Right atrium auricular region (tissue), 2 donors: ENCODE data around the gene KCNQ1OT1. TPM values are rescaled to one million over a fixed set of nuclear protein-coding genes. Genes with fewer than 3 reads are reported as not detected.

Experiments used
- DNase-seq: peaks from one replicate; pipeline ENCODE4 v3.0.0-alpha.2; 2019; ENCODE audit warnings: low spot score
- H3K27ac ChIP-seq, 2 donors: fragments of 200-600 bp; sonication (generic); 1 replicate in 1 of 2; 2 replicates in 1 of 2; pipeline ENCODE4 v1.5.1; 2016 to 2019
- H3K27me3 ChIP-seq, 2 donors: fragments of 200-600 bp; sonication (generic); one replicate each; pipeline versions ENCODE4 v1.5.1 to v1.6.0; 2017 to 2019
- H3K36me3 ChIP-seq: fragments of 200-600 bp; sonication (generic); one replicate; pipeline ENCODE4 v1.5.1; 2016
- H3K4me1 ChIP-seq, 2 donors: fragments of 200-600 bp; sonication (generic); one replicate each; pipeline versions ENCODE4 v1.5.1 to v1.6.0; 2017 to 2019
- H3K4me3 ChIP-seq, 2 donors: fragments of 200-600 bp; sonication (generic); 1 replicate in 1 of 2; 2 replicates in 1 of 2; pipeline ENCODE4 v1.5.1; 2017 to 2019; ENCODE audit warnings: mild to moderate bottlenecking in 1 of 2, moderate library complexity in 1 of 2
- H3K9me3 ChIP-seq, 2 donors: fragments of 200-600 bp; sonication (generic); one replicate each; pipeline ENCODE4 v1.5.1; 2019
- total RNA-seq, 2 donors: library from RNA; depleted of rRNA; stranded (reverse); fragments of >200 nt; gene quantifications; one replicate each; pipeline ENCODE4 v1.1.0, GENCODE V29; 2016
- TF ChIP-seq, protein P1 (sequence below), 2 donors: fragments of 200-600 bp; sonication (generic); IDR thresholded peaks; one replicate each; pipeline ENCODE4 v1.5.1; 2019; ENCODE audit warnings: antibody characterized with exemption in 2 of 2

KCNQ1OT1 gene
- total RNA-seq, 2 donors from 2014 or later: 0.35 to 0.37 TPM

DNA sequence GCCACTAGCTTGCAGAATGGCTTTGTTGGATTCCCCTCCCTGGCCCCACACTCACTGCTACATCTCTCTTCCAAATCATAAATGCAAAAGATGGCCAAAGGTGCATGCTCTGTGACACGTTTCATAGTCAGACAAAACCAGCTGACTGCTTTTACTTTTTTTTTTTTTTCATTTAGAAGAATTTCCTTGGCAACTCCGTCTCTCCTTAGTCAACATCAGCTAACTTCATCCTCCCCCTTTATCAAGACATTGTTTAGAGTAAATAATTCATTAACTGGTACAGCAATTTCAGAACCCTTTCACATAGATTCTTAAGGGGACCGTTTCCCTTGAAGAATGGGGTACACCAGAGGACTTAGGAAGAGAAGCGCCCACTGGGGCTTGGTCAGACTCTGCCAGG lies 16.0 kb downstream of the KCNQ1OT1 start:
- TF ChIP-seq, protein P1, sequence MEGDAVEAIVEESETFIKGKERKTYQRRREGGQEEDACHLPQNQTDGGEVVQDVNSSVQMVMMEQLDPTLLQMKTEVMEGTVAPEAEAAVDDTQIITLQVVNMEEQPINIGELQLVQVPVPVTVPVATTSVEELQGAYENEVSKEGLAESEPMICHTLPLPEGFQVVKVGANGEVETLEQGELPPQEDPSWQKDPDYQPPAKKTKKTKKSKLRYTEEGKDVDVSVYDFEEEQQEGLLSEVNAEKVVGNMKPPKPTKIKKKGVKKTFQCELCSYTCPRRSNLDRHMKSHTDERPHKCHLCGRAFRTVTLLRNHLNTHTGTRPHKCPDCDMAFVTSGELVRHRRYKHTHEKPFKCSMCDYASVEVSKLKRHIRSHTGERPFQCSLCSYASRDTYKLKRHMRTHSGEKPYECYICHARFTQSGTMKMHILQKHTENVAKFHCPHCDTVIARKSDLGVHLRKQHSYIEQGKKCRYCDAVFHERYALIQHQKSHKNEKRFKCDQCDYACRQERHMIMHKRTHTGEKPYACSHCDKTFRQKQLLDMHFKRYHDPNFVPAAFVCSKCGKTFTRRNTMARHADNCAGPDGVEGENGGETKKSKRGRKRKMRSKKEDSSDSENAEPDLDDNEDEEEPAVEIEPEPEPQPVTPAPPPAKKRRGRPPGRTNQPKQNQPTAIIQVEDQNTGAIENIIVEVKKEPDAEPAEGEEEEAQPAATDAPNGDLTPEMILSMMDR (IDR thresholded peaks at IDR 0.05): no peak
- H3K4me1 ChIP-seq: peaks cover 0 to 14% of the 10 kb centered on the region in 2 donors
- no peaks in the 10 kb centered on the region for H3K36me3 ChIP-seq
- no peak overlapping the region for H3K4me3 ChIP-seq
- no peaks in the 10 kb centered on the region for H3K9me3 ChIP-seq
- H3K27ac ChIP-seq: no peak overlapping the region
- no peak for DNase-seq
- no peaks in the 10 kb centered on the region for H3K27me3 ChIP-seq

DNA sequence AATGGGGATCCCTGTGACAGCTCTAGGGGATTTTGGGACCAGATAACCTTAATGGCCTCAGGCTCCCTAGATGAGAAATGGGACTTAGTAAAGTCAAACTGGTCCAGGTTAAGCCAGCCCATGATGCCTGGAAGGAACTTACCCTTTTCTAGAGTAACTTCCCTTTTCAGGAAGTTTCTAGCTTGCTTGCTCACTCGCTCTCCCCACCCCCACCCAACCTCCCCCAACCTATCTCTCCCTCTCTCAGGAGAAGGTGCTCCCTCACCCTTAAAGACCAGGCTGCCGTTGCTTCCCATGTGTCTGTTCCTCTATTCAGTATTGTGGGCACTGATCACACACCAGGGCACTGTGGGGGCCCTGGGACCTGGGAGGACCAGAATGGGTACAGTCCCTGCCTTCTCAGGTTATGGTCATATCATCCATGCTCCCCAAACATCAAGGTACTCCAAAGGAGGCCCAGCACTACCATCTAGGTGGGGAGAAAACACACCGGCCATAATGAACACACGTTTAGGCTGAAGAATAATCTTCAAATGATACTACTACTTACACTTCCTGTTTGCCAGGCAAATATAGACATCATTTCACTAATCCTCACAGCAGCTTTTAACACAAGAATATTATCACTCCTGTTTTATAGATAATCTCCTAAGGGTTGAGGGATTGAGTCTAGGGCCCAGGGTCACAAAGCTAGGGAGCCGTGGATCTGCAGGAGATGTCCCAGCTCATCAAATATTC lies 18.2 kb downstream of the KCNQ1OT1 start:
- no peak for DNase-seq
- H3K36me3 ChIP-seq: no peaks in the 10 kb centered on the region
- no peaks in the 10 kb centered on the region for H3K27me3 ChIP-seq
- no peaks in the 10 kb centered on the region for H3K4me1 ChIP-seq
- H3K4me3 ChIP-seq: no peak overlapping the region
- no peaks in the 10 kb centered on the region for H3K9me3 ChIP-seq
- H3K27ac ChIP-seq: no peak overlapping the region
- TF ChIP-seq, protein P1 (IDR thresholded peaks at IDR 0.05): no peak

DNA sequence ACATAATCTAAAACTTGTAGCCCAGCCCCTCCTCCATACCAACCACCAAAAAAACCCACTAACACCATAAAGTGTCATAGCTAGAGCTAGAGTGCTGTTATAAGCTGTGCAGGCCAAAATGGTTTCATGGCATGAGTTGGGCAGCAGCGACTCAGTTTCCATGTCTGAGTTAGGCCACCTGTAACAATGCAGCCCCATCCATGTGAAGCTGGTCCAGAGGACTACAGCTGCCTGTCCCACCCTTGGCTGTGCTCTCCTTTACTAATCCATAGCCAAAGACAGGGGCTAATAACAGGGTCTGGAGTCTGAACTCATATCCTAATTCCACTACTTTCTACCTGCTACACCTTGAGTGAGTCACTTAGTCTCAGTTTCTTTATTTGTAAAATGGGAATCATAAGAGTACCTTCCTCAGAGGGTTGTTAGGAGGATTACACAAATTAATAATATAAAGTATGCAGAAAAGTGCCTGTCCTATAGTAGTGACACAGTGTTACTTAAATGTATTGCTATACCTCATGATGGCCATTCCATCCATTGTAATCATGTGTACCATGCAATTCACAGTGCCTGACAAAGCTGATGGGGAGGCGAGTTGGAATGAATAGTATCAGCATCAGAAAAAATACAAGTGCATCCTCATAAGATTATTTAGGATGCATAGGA lies 20.6 kb downstream of the KCNQ1OT1 start:
- TF ChIP-seq, protein P1 (IDR thresholded peaks at IDR 0.05): no peak
- Histone ChIP-seq H3K4me3 (no peak overlapping the region), H3K27ac (no peak overlapping the region), H3K9me3 (no peaks in the 10 kb centered on the region), H3K4me1 (peaks cover 0 to 12% of the 10 kb centered on the region in 2 donors), H3K27me3 (no peaks in the 10 kb centered on the region), H3K36me3 (no peaks in the 10 kb centered on the region)
- no peak for DNase-seq

DNA sequence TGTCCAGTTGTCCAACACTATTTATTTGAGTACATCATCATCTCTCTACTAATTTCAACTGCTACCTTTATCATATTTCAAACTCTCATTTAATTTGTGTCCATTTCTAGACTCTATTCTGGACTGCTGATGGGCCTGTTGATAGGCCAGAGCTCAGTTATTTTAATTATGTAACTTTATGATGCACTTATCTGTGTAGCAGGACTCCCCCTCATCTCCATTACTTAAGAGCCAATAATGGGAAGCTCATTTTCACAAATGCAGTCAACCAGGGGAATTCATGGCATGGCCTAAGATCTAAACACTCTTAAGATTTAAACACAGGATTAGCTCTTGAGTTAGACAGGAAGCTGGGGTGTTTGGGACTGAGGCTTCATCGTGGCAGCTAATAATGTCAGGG lies 21.4 kb downstream of the KCNQ1OT1 start:
- H3K4me1 ChIP-seq: peaks cover 0 to 18% of the 10 kb centered on the region in 2 donors

DNA sequence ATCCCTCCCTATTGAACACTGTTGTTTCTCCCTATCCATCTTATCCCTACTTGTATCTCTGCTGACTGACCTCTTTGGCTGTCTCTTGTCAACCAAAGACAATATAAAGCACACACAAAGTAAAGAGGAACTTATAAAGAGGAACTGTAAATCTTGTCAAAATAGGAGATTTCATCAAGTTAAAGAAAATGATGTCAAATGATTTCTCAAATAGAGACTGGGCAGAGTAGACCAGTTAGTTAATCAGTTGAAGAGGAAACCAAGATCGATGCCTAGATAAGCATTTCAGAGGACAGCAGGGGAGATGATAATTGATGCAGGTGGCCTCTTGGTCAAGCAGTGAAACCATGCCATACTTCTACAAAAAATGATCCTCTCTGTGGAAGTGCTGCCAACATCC lies 22.7 kb downstream of the KCNQ1OT1 start:
- no peaks in the 10 kb centered on the region for H3K27me3 ChIP-seq

More for the DNA sequence above, 21.4 kb downstream of the KCNQ1OT1 start:
- H3K27ac ChIP-seq: no peak overlapping the region
- H3K27me3 ChIP-seq: no peaks in the 10 kb centered on the region
- no peak for DNase-seq
- TF ChIP-seq, protein P1 (IDR thresholded peaks at IDR 0.05): no peak
- H3K9me3 ChIP-seq: no peaks in the 10 kb centered on the region
- no peak overlapping the region for H3K4me3 ChIP-seq
- no peaks in the 10 kb centered on the region for H3K36me3 ChIP-seq

More for the DNA sequence above, 22.7 kb downstream of the KCNQ1OT1 start:
- TF ChIP-seq, protein P1 (IDR thresholded peaks at IDR 0.05): no peak
- no peak overlapping the region for H3K27ac ChIP-seq
- H3K9me3 ChIP-seq: no peaks in the 10 kb centered on the region
- H3K4me3 ChIP-seq: no peak overlapping the region
- H3K4me1 ChIP-seq: peaks cover 0 to 18% of the 10 kb centered on the region in 2 donors
- no peak for DNase-seq
- H3K36me3 ChIP-seq: no peaks in the 10 kb centered on the region
